ENCODE results near the gene MBOAT1. TPM values are rescaled to one million over a fixed set of nuclear protein-coding genes. Genes with fewer than 3 reads are reported as not detected.

The MBOAT1 gene
- polyA plus RNA-seq, 1 donor (not counting 4 experiments of a cell fraction or from before 2014, with no cell fraction given) = 4.9 TPM

GRCh38 chr6:20159098-20159497, 53.2 kb downstream of the MBOAT1 start:
- H3K79me2 ChIP-seq (ENCODE audit: control insufficient read depth, insufficient read depth, low read length) = no peaks in the 10 kb centered on the region
- no peaks in the 10 kb centered on the region for H3K9me1 ChIP-seq (ENCODE audit: control insufficient read depth, extremely low read depth, insufficient read depth, low read length)
- FAIRE-seq (no peak), DNase-seq (ENCODE audit: low read depth, low spot score) (no peak)
- dilution Hi-C loops (cut with MboI; ENCODE audit: extremely low pct_ligation_motif_present, low sequenced_read_pairs) = no loop called here
- H3K4me2 ChIP-seq (ENCODE audit: control insufficient read depth, extremely low read depth, insufficient read depth, low read depth, low read length) = no peak overlapping the region
- H3K36me3 ChIP-seq (ENCODE audit: control insufficient read depth in 2 of 2, extremely low read depth in 1 of 2, insufficient read depth in 2 of 2, low read length in 2 of 2) = no peaks in the 10 kb centered on the region
- no peak overlapping the region for H3K9ac ChIP-seq (ENCODE audit: control insufficient read depth, extremely low read depth, insufficient read depth, low read length)
- no peaks in the 10 kb centered on the region for H3K27me3 ChIP-seq (ENCODE audit: control insufficient read depth, extremely low read depth, insufficient read depth, low read length)
- no peak overlapping the region for H3K27ac ChIP-seq (ENCODE audit: control insufficient read depth, insufficient read depth, low read length)
- H2AFZ ChIP-seq (ENCODE audit: control insufficient read depth, low read length) = no peak overlapping the region
- no peak overlapping the region for H3K4me3 ChIP-seq (ENCODE audit: control insufficient read depth in 2 of 3, extremely low read depth in 1 of 3, insufficient read depth in 2 of 3, low read depth in 1 of 3, low read length in 3 of 3)
- no peaks in the 10 kb centered on the region for H4K20me1 ChIP-seq (ENCODE audit: control insufficient read depth, extremely low read depth, insufficient read depth, low read length)
- no peaks in the 10 kb centered on the region for H3K9me3 ChIP-seq (ENCODE audit: control insufficient read depth, low read depth, low read length)
- H3K4me1 ChIP-seq (ENCODE audit: control insufficient read depth, extremely low read depth, insufficient read depth, low read length) = no peaks in the 10 kb centered on the region
- TF ChIP-seq CTCF (optimal IDR thresholded peaks at IDR 0.05 in 1 of 3, IDR thresholded peaks at IDR 0.05 in 1 of 3, conservative IDR thresholded peaks at IDR 0.05 in 1 of 3; ENCODE audit: extremely low read depth in 1 of 3, insufficient read depth in 2 of 3, low read length in 3 of 3) (no peak), EZH2 (IDR thresholded peaks at IDR 0.05; ENCODE audit: low read length) (no peak)

GRCh38 chr6:20158676-20159075, 53.6 kb downstream of the MBOAT1 start:
- Histone ChIP-seq H2AFZ (ENCODE audit: control insufficient read depth, low read length) (no peak overlapping the region), H3K4me2 (ENCODE audit: control insufficient read depth, extremely low read depth, insufficient read depth, low read depth, low read length) (no peak overlapping the region), H3K36me3 (ENCODE audit: control insufficient read depth in 2 of 2, extremely low read depth in 1 of 2, insufficient read depth in 2 of 2, low read length in 2 of 2) (no peaks in the 10 kb centered on the region), H3K79me2 (ENCODE audit: control insufficient read depth, insufficient read depth, low read length) (no peaks in the 10 kb centered on the region), H4K20me1 (ENCODE audit: control insufficient read depth, extremely low read depth, insufficient read depth, low read length) (no peaks in the 10 kb centered on the region), H3K9me1 (ENCODE audit: control insufficient read depth, extremely low read depth, insufficient read depth, low read length) (no peaks in the 10 kb centered on the region), H3K9me3 (ENCODE audit: control insufficient read depth, low read depth, low read length) (no peaks in the 10 kb centered on the region), H3K27ac (ENCODE audit: control insufficient read depth, insufficient read depth, low read length) (no peak overlapping the region), H3K4me3 (ENCODE audit: control insufficient read depth in 2 of 3, extremely low read depth in 1 of 3, insufficient read depth in 2 of 3, low read depth in 1 of 3, low read length in 3 of 3) (no peak overlapping the region), H3K4me1 (ENCODE audit: control insufficient read depth, extremely low read depth, insufficient read depth, low read length) (no peaks in the 10 kb centered on the region), H3K27me3 (ENCODE audit: control insufficient read depth, extremely low read depth, insufficient read depth, low read length) (no peaks in the 10 kb centered on the region), H3K9ac (ENCODE audit: control insufficient read depth, extremely low read depth, insufficient read depth, low read length) (no peak overlapping the region)
- dilution Hi-C loops (cut with MboI; ENCODE audit: extremely low pct_ligation_motif_present, low sequenced_read_pairs) = no loop called here
- FAIRE-seq = no peak
- no peak for TF ChIP-seq CTCF (optimal IDR thresholded peaks at IDR 0.05 in 1 of 3, IDR thresholded peaks at IDR 0.05 in 1 of 3, conservative IDR thresholded peaks at IDR 0.05 in 1 of 3; ENCODE audit: extremely low read depth in 1 of 3, insufficient read depth in 2 of 3, low read length in 3 of 3)
- TF ChIP-seq EZH2 (IDR thresholded peaks at IDR 0.05; ENCODE audit: low read length) = no peak
- no peak for DNase-seq (ENCODE audit: low read depth, low spot score)
